ENCODE data around the gene TGFBI. TPM values are rescaled to one million over a fixed set of nuclear protein-coding genes. Genes with fewer than 3 reads are reported as not detected.

TGFBI gene
- total RNA-seq, 1 donor from 2014 or later, result 620 TPM

DNA sequence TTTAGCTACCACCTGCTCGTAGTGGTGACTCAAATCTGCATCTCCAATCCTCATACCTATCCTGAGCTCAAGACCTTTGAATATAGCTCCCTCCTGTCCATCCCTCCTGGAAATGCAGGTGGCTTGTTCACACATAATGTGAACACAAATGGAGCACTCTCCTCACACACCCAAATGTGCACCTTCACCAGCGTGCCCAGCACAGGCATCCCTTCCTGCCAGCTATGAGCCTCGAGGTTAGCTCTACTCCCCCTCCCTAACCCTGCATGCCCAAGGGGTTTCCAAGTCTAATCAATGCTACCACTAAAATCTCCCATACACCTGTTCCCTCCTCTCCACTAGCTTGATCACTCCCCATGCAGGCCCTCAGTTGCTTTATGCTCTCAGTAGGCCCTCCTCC is 2.2 kb upstream of the TGFBI start:
- H3K4me3 Mint-ChIP-seq (ENCODE audit: unreplicated experiment), result no peak overlapping the region
- peaks cover 92% of the 10 kb centered on the region for H3K4me1 Mint-ChIP-seq (ENCODE audit: low read depth)
- no peak for DNase-seq (ENCODE audit: low spot score)
- TF ChIP-seq, protein P1, sequence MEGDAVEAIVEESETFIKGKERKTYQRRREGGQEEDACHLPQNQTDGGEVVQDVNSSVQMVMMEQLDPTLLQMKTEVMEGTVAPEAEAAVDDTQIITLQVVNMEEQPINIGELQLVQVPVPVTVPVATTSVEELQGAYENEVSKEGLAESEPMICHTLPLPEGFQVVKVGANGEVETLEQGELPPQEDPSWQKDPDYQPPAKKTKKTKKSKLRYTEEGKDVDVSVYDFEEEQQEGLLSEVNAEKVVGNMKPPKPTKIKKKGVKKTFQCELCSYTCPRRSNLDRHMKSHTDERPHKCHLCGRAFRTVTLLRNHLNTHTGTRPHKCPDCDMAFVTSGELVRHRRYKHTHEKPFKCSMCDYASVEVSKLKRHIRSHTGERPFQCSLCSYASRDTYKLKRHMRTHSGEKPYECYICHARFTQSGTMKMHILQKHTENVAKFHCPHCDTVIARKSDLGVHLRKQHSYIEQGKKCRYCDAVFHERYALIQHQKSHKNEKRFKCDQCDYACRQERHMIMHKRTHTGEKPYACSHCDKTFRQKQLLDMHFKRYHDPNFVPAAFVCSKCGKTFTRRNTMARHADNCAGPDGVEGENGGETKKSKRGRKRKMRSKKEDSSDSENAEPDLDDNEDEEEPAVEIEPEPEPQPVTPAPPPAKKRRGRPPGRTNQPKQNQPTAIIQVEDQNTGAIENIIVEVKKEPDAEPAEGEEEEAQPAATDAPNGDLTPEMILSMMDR (IDR thresholded peaks at IDR 0.05), result no peak
- no peaks in the 10 kb centered on the region for H3K27me3 Mint-ChIP-seq (ENCODE audit: low read depth)
- H3K27ac Mint-ChIP-seq (ENCODE audit: unreplicated experiment), result peak overlapping the region; percentile 85
- H3K36me3 Mint-ChIP-seq (ENCODE audit: low read depth), result peaks cover 1% of the 10 kb centered on the region
- H3K9me3 Mint-ChIP-seq (ENCODE audit: low read depth), result peaks cover 2% of the 10 kb centered on the region

DNA sequence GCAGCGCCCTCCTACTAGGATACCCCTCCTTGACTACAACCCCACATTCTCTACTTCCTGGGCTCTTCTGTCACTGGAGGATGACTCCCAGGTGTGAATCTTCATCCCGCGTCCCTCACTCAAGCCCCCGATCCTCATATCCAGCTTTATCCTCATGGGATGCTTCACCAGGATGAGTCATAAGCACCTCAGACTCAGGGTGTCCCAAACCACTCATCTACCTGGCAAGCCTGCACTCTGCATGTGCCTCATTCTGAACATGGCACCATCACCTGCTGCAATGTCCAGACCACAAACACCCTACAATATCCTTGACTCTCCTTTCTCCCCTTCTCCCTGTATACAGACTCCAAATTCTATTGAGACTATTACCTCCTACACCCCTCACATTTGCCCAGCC is 1.5 kb upstream of the TGFBI start:
- H3K4me1 Mint-ChIP-seq (ENCODE audit: low read depth), result peaks cover 92% of the 10 kb centered on the region
- no peaks in the 10 kb centered on the region for H3K27me3 Mint-ChIP-seq (ENCODE audit: low read depth)
- no peak for DNase-seq (ENCODE audit: low spot score)
- H3K27ac Mint-ChIP-seq (ENCODE audit: unreplicated experiment), result no peak overlapping the region
- no peak overlapping the region for H3K4me3 Mint-ChIP-seq (ENCODE audit: unreplicated experiment)
- H3K9me3 Mint-ChIP-seq (ENCODE audit: low read depth), result peaks cover 2% of the 10 kb centered on the region
- peaks cover 1% of the 10 kb centered on the region for H3K36me3 Mint-ChIP-seq (ENCODE audit: low read depth)
- TF ChIP-seq, protein P1 (IDR thresholded peaks at IDR 0.05), result no peak

GRCh38 chr5:136028090-136028489 is 698 bp upstream of the TGFBI start:
- H3K27me3 Mint-ChIP-seq (ENCODE audit: low read depth), result no peaks in the 10 kb centered on the region
- TF ChIP-seq, protein P1 (IDR thresholded peaks at IDR 0.05), result no peak
- no peak overlapping the region for H3K4me3 Mint-ChIP-seq (ENCODE audit: unreplicated experiment)
- peaks cover 3% of the 10 kb centered on the region for H3K36me3 Mint-ChIP-seq (ENCODE audit: low read depth)
- DNase-seq (ENCODE audit: low spot score), result no peak
- no peak overlapping the region for H3K27ac Mint-ChIP-seq (ENCODE audit: unreplicated experiment)
- H3K4me1 Mint-ChIP-seq (ENCODE audit: low read depth), result peaks cover 94% of the 10 kb centered on the region
- peaks cover under 1% of the 10 kb centered on the region for H3K9me3 Mint-ChIP-seq (ENCODE audit: low read depth)

DNA sequence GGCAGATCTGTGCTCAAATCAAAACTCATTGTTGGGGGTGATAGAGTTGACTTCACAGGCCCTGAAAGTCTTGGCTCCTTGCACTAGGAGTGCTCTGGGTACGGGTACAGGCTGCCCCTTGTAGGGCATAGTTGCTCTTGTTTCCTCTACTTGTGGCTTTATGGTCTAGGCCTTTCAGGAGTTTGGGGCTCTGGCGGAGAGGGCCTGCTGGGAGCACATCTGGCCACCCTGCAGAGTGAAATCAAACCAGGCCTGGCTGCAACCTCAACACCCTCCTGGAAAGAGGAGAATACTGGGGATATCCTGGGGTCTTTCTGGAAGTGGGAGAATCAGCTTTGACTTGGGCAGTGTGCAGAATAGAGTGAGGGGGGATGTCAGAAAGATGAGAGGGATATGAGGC is 1.5 kb downstream of the TGFBI start:
- TF ChIP-seq, protein P1 (IDR thresholded peaks at IDR 0.05), result no peak
- no peak for DNase-seq (ENCODE audit: low spot score)
- no peaks in the 10 kb centered on the region for H3K9me3 Mint-ChIP-seq (ENCODE audit: low read depth)
- H3K27ac Mint-ChIP-seq (ENCODE audit: unreplicated experiment), result peak overlapping the region; percentile 27
- peaks cover 12% of the 10 kb centered on the region for H3K36me3 Mint-ChIP-seq (ENCODE audit: low read depth)
- peaks cover 84% of the 10 kb centered on the region for H3K4me1 Mint-ChIP-seq (ENCODE audit: low read depth)
- H3K4me3 Mint-ChIP-seq (ENCODE audit: unreplicated experiment), result peak overlapping the region; percentile 74
- no peaks in the 10 kb centered on the region for H3K27me3 Mint-ChIP-seq (ENCODE audit: low read depth)

GRCh38 chr5:136030956-136031611 is 2.3 kb downstream of the TGFBI start:
- Mint-ChIP-seq H3K27me3 (ENCODE audit: low read depth) (no peaks in the 10 kb centered on the region), H3K4me1 (ENCODE audit: low read depth) (peaks cover 79% of the 10 kb centered on the region), H3K27ac (ENCODE audit: unreplicated experiment) (peak overlapping the region; percentile 14), H3K4me3 (ENCODE audit: unreplicated experiment) (peak overlapping the region; percentile 74), H3K9me3 (ENCODE audit: low read depth) (no peaks in the 10 kb centered on the region), H3K36me3 (ENCODE audit: low read depth) (peaks cover 15% of the 10 kb centered on the region)
- TF ChIP-seq, protein P1 (IDR thresholded peaks at IDR 0.05), result no peak
- DNase-seq (ENCODE audit: low spot score), result no peak

Data from chondrocyte (in vitro differentiated cells).